K562 (cell line): ENCODE measurements around the gene ATG7. TPM values are rescaled to one million over a fixed set of nuclear protein-coding genes. Genes with fewer than 3 reads are reported as not detected.

Source experiments
- CCAR2 ChIP-seq: fragments of 200-400 bp; formaldehyde crosslinking; IDR thresholded peaks from 2 replicates; pipeline ENCODE4 v1.6.1; 2017; ENCODE audit warnings: mild to moderate bottlenecking, low read depth, low read length
- CHD4 ChIP-seq: fragments of 200-600 bp; sonication (generic); IDR thresholded peaks from 3 replicates; pipeline ENCODE4 v1.6.1; 2012; ENCODE audit warnings: low read depth, mild to moderate bottlenecking, mixed read lengths, low read length, inconsistent platforms; ENCODE audit not compliant: insufficient read depth, insufficient replicate concordance, poor library complexity, severe bottlenecking
- DPF2 ChIP-seq: fragments of 450-650 bp; IDR thresholded peaks from 2 replicates; pipeline ENCODE4 v1.6.1; 2016
- ETV6 ChIP-seq, 3 experiments: fragments of 150-350 bp in 1 of 3; sonication (generic) in 1 of 3; formaldehyde crosslinking in 1 of 3; IDR thresholded peaks; 2 replicates each; pipeline versions ENCODE4 v1.6.1 to v1.8.0; 2014 to 2022; ENCODE audit warnings: borderline replicate concordance in 2 of 3, low read depth in 2 of 3, antibody characterized with exemption in 1 of 3, low read length in 1 of 3, mild to moderate bottlenecking in 1 of 3, missing genetic modification reagents in 1 of 3
- GATAD2B ChIP-seq: fragments of 450-650 bp; IDR thresholded peaks from 2 replicates; pipeline ENCODE4 v1.6.1; 2017; ENCODE audit warnings: mild to moderate bottlenecking, borderline replicate concordance
- LARP7 ChIP-seq: fragments of 450-650 bp; IDR thresholded peaks from 2 replicates; pipeline ENCODE4 v1.6.1; 2016
- PHB2 ChIP-seq: fragments of 450-650 bp; IDR thresholded peaks from 2 replicates; pipeline ENCODE4 v1.6.1; 2017; ENCODE audit warnings: low read depth
- PHTF2 ChIP-seq: fragments of 250-450 bp; sonication (Bioruptor Pico); IDR thresholded peaks from 2 replicates; pipeline ENCODE4 v1.5.0; 2021; ENCODE audit warnings: mild to moderate bottlenecking
- SMC3 ChIP-seq: conservative IDR thresholded peaks from 2 replicates; pipeline ENCODE4 v1.6.1; 2011; ENCODE audit warnings: low read depth, low read length, improper control_type of control experiment; ENCODE audit not compliant: insufficient read depth
- TEAD1 ChIP-seq, 2 experiments: fragments of 450-650 bp in 1 of 2; sonication (generic) in 1 of 2; formaldehyde crosslinking; IDR thresholded peaks; 2 replicates each; pipeline versions ENCODE4 v1.4.0 to v1.8.0; 2020 to 2022; ENCODE audit warnings: mild to moderate bottlenecking in 2 of 2, missing genetic modification reagents in 1 of 2
- ZNF717 ChIP-seq: fragments of 250-450 bp; sonication (Bioruptor Pico); IDR thresholded peaks from 2 replicates; pipeline ENCODE4 v1.5.0; 2021
- polyA plus RNA-seq, 8 experiments: library from polyadenylated mRNA; depleted of rRNA in 4 of 8; stranded (reverse) in 5 of 8; unstranded in 3 of 8; fragments of >200 nt; fragmentation: Nextera tagmentation in 2 of 8; fragmentation: Illumina TruSeq in 1 of 8; extraction: Ambion mirVana in 2 of 8; extraction: Trizol in 1 of 8; gene quantifications; 2 replicates each; pipeline versions ENCODE4 v1.2.1 to v1.2.3, GENCODE V29; 2011 to 2014; ENCODE audit warnings: inconsistent platforms in 1 of 8, missing spikeins in 1 of 8
- total RNA-seq, 7 experiments: library from RNA; depleted of rRNA in 6 of 7; stranded (reverse); fragments of >200 nt in 6 of 7; fragmentation: Illumina TruSeq in 2 of 7; extraction: Trizol in 2 of 7; gene quantifications; 2 replicates each; pipeline versions ENCODE4 v1.2.1 to v1.2.3, GENCODE V29; 2011 to 2021; ENCODE audit warnings: low replicate concordance in 1 of 7
- TF ChIP-seq, protein P1 (sequence below): sonication (generic); IDR thresholded peaks from 2 replicates; pipeline ENCODE4 v1.6.1; 2016
- TF ChIP-seq, protein P2 (sequence below): fragments of 450-650 bp; formaldehyde crosslinking; IDR thresholded peaks from 2 replicates; pipeline ENCODE4 v1.4.0; 2020; ENCODE audit warnings: mild to moderate bottlenecking, moderate library complexity
- TF ChIP-seq, protein P3 (sequence below): fragments of 450-650 bp; IDR thresholded peaks from 2 replicates; pipeline ENCODE4 v1.6.1; 2017; ENCODE audit warnings: antibody characterized with exemption, mild to moderate bottlenecking
- TF ChIP-seq, protein P4 (sequence below): fragments of 450-650 bp; formaldehyde crosslinking; IDR thresholded peaks from 2 replicates; pipeline ENCODE4 v1.4.0; 2022; ENCODE audit warnings: missing genetic modification characterization
- TF ChIP-seq, protein P5 (sequence below), 2 experiments: fragments of 450-650 bp in 1 of 2; sonication (generic) in 1 of 2; formaldehyde crosslinking; conservative IDR thresholded peaks; 2 replicates each; pipeline versions ENCODE4 v1.4.0 to v1.8.1; 2020 to 2022; ENCODE audit warnings: mild to moderate bottlenecking in 1 of 2, missing genetic modification reagents in 1 of 2

The ATG7 gene
- total and polyA plus RNA-seq, 9 of the 15 experiments (the other 6 are each of a cell fraction or from before 2014, with no cell fraction given), result 18.3 to 45.3 (median 33.6) TPM

DNA sequence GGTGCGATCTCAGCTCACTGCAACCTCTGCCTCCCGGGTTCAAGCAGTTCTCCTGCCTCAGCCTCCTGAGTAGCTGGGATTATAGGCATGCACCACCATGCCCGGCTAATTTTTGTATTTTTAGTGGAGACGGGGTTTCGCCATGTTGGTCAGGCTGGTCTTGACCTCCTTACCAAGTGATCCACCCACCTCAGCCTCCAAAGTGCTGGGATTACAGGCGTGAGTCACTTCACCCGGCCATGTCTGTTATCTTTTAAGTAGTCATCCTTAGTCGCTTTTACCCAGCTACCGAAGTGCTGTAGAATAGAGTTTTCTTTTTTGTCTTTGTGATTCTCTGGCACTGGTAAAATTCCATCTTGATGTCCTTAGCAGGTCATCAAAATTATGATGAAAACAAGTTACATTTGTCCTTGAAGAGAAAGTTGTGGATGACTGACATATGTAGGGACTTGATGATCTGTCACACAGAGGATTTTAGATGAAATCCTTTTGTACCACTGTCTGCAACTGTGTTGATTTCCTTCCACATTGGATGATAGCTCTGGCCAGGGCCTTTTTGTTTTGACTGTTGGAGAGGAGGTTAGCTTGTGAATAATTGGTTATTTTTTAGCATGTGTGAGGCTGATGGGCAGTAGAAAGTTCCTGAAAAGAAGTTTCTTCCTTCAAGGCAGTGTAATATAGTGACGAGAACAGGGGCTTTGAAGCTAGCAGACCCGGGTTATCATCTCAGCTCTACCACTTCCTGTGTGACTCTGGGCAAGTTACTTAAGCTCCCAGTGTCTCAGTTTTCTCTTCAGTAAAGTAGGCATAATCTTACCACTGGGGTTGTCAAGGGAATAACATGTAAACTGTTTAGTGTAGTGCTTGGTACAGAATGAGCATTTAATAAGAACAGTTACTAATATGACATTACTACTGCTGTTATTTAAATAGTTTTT is 18.8 kb downstream of the ATG7 start (continued):
- TF ChIP-seq ETV6 (IDR thresholded peaks at IDR 0.05; ENCODE audit: borderline replicate concordance in 1 of 2, low read depth in 2 of 2, low read length in 1 of 2) (no peak), ETV6 (CRISPR knock-in tag; IDR thresholded peaks at IDR 0.05; ENCODE audit: borderline replicate concordance) (no peak), LARP7 (no peak), SMC3 (no peak), DPF2 (peak; percentile 93), CCAR2 (no peak), TEAD1 (CRISPR knock-in tag; IDR thresholded peaks at IDR 0.05) (no peak), GATAD2B (peak; percentile 19; the same call in 1 of the 2 replicates), PHTF2 (CRISPR knock-in tag) (no peak), ZNF717 (CRISPR knock-in tag) (no peak), CHD4 (no peak), PHB2 (no peak)
- TF ChIP-seq, protein P1, sequence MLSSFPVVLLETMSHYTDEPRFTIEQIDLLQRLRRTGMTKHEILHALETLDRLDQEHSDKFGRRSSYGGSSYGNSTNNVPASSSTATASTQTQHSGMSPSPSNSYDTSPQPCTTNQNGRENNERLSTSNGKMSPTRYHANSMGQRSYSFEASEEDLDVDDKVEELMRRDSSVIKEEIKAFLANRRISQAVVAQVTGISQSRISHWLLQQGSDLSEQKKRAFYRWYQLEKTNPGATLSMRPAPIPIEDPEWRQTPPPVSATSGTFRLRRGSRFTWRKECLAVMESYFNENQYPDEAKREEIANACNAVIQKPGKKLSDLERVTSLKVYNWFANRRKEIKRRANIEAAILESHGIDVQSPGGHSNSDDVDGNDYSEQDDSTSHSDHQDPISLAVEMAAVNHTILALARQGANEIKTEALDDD, result peak; percentile 98
- TF ChIP-seq, protein P2, sequence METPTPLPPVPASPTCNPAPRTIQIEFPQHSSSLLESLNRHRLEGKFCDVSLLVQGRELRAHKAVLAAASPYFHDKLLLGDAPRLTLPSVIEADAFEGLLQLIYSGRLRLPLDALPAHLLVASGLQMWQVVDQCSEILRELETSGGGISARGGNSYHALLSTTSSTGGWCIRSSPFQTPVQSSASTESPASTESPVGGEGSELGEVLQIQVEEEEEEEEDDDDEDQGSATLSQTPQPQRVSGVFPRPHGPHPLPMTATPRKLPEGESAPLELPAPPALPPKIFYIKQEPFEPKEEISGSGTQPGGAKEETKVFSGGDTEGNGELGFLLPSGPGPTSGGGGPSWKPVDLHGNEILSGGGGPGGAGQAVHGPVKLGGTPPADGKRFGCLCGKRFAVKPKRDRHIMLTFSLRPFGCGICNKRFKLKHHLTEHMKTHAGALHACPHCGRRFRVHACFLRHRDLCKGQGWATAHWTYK (CRISPR knock-in tag), result no peak
- TF ChIP-seq, protein P3, sequence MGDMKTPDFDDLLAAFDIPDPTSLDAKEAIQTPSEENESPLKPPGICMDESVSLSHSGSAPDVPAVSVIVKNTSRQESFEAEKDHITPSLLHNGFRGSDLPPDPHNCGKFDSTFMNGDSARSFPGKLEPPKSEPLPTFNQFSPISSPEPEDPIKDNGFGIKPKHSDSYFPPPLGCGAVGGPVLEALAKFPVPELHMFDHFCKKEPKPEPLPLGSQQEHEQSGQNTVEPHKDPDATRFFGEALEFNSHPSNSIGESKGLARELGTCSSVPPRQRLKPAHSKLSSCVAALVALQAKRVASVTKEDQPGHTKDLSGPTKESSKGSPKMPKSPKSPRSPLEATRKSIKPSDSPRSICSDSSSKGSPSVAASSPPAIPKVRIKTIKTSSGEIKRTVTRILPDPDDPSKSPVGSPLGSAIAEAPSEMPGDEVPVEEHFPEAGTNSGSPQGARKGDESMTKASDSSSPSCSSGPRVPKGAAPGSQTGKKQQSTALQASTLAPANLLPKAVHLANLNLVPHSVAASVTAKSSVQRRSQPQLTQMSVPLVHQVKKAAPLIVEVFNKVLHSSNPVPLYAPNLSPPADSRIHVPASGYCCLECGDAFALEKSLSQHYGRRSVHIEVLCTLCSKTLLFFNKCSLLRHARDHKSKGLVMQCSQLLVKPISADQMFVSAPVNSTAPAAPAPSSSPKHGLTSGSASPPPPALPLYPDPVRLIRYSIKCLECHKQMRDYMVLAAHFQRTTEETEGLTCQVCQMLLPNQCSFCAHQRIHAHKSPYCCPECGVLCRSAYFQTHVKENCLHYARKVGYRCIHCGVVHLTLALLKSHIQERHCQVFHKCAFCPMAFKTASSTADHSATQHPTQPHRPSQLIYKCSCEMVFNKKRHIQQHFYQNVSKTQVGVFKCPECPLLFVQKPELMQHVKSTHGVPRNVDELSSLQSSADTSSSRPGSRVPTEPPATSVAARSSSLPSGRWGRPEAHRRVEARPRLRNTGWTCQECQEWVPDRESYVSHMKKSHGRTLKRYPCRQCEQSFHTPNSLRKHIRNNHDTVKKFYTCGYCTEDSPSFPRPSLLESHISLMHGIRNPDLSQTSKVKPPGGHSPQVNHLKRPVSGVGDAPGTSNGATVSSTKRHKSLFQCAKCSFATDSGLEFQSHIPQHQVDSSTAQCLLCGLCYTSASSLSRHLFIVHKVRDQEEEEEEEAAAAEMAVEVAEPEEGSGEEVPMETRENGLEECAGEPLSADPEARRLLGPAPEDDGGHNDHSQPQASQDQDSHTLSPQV, result peak; percentile 71; the same call in 1 of the 2 replicates
- TF ChIP-seq, protein P4, sequence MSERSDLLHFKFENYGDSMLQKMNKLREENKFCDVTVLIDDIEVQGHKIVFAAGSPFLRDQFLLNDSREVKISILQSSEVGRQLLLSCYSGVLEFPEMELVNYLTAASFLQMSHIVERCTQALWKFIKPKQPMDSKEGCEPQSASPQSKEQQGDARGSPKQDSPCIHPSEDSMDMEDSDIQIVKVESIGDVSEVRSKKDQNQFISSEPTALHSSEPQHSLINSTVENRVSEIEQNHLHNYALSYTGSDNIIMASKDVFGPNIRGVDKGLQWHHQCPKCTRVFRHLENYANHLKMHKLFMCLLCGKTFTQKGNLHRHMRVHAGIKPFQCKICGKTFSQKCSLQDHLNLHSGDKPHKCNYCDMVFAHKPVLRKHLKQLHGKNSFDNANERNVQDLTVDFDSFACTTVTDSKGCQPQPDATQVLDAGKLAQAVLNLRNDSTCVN (CRISPR knock-in tag), result no peak
- TF ChIP-seq, protein P5, sequence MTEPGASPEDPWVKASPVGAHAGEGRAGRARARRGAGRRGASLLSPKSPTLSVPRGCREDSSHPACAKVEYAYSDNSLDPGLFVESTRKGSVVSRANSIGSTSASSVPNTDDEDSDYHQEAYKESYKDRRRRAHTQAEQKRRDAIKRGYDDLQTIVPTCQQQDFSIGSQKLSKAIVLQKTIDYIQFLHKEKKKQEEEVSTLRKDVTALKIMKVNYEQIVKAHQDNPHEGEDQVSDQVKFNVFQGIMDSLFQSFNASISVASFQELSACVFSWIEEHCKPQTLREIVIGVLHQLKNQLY (CRISPR knock-in tag; conservative IDR thresholded peaks at IDR 0.05), result no peak
